ENCODE measurements around the gene PDE3A.

The PDE3A gene

DNA sequence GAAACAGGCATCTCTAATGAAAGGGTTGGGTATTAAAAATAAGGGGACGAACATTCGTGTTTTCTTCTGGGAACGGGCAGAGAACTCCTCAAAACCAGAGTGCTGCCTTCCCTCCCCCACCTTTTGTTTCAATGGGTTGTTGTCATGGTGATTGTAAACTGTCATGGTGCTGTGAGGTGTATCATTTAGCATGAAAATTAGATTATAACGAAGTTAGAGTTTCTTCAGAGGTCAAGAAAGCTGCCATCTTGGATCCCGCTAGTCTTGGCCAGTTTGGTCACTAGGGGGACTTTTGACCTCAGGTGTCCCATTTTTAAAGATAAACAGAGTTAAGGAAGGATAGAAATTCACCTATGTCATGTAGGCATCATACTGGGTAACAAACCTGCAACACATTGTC is 123.0 kb downstream of the PDE3A start:
- Mint-ChIP-seq H3K9me3 (no peaks in the 10 kb centered on the region), H3K36me3 (ENCODE audit: low read depth) (no peaks in the 10 kb centered on the region), H3K4me1 (no peaks in the 10 kb centered on the region), H3K27ac (no peak overlapping the region), H3K27me3 (ENCODE audit: low read depth, poor library complexity) (peaks cover 2% of the 10 kb centered on the region), H3K4me3 (no peak overlapping the region)
- DNase-seq = no peak
- TF ChIP-seq, protein P1, sequence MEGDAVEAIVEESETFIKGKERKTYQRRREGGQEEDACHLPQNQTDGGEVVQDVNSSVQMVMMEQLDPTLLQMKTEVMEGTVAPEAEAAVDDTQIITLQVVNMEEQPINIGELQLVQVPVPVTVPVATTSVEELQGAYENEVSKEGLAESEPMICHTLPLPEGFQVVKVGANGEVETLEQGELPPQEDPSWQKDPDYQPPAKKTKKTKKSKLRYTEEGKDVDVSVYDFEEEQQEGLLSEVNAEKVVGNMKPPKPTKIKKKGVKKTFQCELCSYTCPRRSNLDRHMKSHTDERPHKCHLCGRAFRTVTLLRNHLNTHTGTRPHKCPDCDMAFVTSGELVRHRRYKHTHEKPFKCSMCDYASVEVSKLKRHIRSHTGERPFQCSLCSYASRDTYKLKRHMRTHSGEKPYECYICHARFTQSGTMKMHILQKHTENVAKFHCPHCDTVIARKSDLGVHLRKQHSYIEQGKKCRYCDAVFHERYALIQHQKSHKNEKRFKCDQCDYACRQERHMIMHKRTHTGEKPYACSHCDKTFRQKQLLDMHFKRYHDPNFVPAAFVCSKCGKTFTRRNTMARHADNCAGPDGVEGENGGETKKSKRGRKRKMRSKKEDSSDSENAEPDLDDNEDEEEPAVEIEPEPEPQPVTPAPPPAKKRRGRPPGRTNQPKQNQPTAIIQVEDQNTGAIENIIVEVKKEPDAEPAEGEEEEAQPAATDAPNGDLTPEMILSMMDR (IDR thresholded peaks at IDR 0.05) = no peak

DNA sequence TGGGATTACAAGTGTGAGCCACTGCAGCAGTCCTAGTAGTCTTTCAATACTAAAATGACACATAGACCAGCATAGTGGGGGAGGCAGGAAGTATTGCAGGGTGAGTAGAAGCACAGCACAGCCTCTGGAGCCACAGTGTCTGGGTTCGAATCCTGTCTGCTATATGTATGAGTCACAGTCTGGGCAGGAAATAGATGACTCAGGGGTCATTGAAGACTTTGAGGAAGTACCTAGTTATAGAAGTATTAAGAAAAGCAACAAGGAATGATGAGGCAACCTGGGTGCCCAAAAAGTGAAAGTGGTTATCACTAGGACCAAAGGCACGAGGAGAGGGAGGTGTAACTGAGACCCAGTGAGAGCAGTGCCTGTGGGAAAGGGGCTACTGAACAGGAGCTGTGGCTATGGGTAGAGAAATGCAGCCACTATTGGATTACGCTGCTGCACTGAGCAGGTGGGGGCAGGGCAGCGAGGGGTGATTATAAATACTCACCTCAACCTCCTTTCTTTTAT is 124.0 kb downstream of the PDE3A start:
- no peak overlapping the region for H3K27ac Mint-ChIP-seq
- TF ChIP-seq, protein P1 (IDR thresholded peaks at IDR 0.05) = no peak

DNA sequence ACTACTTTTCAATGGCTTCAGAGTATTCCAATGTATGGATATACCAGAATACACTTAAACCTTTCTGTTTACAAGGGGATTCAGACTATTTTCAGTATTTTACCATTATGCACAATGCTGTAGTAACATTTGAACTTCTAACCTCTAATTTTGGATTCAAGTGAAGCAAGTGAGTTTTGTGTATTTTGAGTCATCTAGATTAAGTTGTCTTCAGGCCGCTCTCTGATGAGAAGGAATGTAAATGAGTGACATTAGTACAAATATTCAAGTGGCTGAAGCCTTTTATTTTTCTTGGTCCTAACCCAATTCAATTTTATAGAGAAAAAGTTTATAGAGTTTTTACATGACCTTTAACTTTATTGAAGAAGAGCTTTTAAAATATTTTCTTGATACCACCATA is 125.6 kb downstream of the PDE3A start:
- TF ChIP-seq, protein P1 (IDR thresholded peaks at IDR 0.05) = no peak
- H3K4me1 Mint-ChIP-seq = no peaks in the 10 kb centered on the region
- no peak overlapping the region for H3K4me3 Mint-ChIP-seq
- no peak for DNase-seq
- no peaks in the 10 kb centered on the region for H3K36me3 Mint-ChIP-seq (ENCODE audit: low read depth)
- H3K27ac Mint-ChIP-seq = no peak overlapping the region
- H3K27me3 Mint-ChIP-seq (ENCODE audit: low read depth, poor library complexity) = peaks cover 5% of the 10 kb centered on the region
- no peaks in the 10 kb centered on the region for H3K9me3 Mint-ChIP-seq

More for the DNA sequence above, 124.0 kb downstream of the PDE3A start:
- Mint-ChIP-seq H3K27me3 (ENCODE audit: low read depth, poor library complexity) (peaks cover 5% of the 10 kb centered on the region), H3K4me1 (no peaks in the 10 kb centered on the region), H3K36me3 (ENCODE audit: low read depth) (no peaks in the 10 kb centered on the region), H3K4me3 (no peak overlapping the region), H3K9me3 (no peaks in the 10 kb centered on the region)
- no peak for DNase-seq

DNA sequence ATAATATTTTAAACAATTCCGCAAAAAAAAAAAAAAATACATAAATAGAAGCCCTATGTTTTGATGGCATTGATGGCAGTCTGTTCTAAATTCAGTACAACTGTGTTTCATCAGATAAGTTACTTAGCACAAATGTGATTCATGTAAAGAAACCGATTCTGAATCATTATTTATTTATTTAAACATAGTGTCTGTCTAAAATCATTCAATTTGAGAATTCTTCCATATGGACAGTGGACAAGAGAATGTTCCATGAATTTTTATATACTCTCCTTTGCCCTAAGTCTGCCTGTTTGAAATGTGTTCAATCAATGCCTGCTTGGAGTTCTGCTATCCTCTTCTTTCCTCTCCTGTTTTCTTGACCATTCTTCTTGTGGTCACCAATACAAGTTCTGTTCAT is 126.5 kb downstream of the PDE3A start:
- Mint-ChIP-seq H3K27ac (no peak overlapping the region), H3K4me3 (no peak overlapping the region)

DNA sequence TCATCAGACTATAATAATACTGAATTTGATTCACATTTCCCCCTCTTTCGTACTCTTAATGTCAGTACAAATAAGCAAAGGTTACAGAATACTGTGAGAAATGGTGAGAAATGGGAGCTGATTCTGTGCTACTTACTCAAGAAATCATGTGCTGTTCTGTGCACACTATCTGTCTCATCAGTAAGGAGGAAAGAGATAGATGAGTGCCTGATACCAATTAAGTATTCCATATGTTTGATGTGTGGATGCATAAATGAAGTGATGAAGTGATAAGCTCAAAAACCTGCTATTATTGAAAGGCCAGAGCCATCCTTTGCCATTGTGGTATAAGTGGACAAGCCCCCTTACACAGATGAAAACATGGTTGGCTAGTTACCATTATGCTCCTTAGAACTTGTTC is 127.7 kb downstream of the PDE3A start:
- Mint-ChIP-seq H3K36me3 (ENCODE audit: low read depth) (no peaks in the 10 kb centered on the region), H3K27me3 (ENCODE audit: low read depth, poor library complexity) (peaks cover 5% of the 10 kb centered on the region), H3K27ac (no peak overlapping the region), H3K9me3 (no peaks in the 10 kb centered on the region), H3K4me1 (no peaks in the 10 kb centered on the region), H3K4me3 (no peak overlapping the region)
- TF ChIP-seq, protein P1 (IDR thresholded peaks at IDR 0.05) = no peak
- no peak for DNase-seq

More for the DNA sequence above, 126.5 kb downstream of the PDE3A start:
- H3K4me1 Mint-ChIP-seq = no peaks in the 10 kb centered on the region
- peaks cover 5% of the 10 kb centered on the region for H3K27me3 Mint-ChIP-seq (ENCODE audit: low read depth, poor library complexity)
- TF ChIP-seq, protein P1 (IDR thresholded peaks at IDR 0.05) = no peak
- DNase-seq = no peak
- no peaks in the 10 kb centered on the region for H3K36me3 Mint-ChIP-seq (ENCODE audit: low read depth)
- H3K9me3 Mint-ChIP-seq = no peaks in the 10 kb centered on the region

DNA sequence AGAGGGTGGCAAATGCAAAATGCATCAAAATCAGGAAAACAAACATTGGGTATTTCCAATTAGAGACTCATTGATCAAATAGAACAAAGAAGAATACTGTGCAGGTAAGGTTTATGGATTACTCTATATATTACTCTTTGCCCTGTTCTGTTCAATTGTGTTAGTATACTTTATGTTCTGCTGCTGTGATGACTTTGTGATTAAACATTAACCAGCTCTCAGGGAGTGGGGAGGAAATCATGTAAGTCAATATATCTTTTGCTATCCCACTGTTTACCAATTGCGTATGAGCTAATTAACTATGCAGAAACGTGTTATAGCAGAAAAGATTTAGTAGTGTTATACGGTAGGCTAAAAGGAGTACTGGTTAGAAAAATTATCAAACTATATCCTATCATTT is 129.4 kb downstream of the PDE3A start:
- Mint-ChIP-seq H3K9me3 (no peaks in the 10 kb centered on the region), H3K27ac (no peak overlapping the region), H3K27me3 (ENCODE audit: low read depth, poor library complexity) (peaks cover 5% of the 10 kb centered on the region), H3K4me3 (no peak overlapping the region), H3K36me3 (ENCODE audit: low read depth) (no peaks in the 10 kb centered on the region), H3K4me1 (no peaks in the 10 kb centered on the region)
- TF ChIP-seq, protein P1 (IDR thresholded peaks at IDR 0.05) = no peak
- DNase-seq = no peak
